Small intestine (tissue), 7 donors: ENCODE data around the gene DENND2D. TPM values are rescaled to one million over a fixed set of nuclear protein-coding genes. Genes with fewer than 3 reads are reported as not detected.

ENCODE experiments used
- DNase-seq, 2 donors: peaks; one replicate each; pipeline versions ENCODE4 v3.0.0 to v3.0.0-alpha.2; 2013
- FAIRE-seq: peaks from 2 replicates; lab custom pipeline; 2012; peaks lifted over from hg19 to GRCh38; lab: Jason Lieb, UNC
- H3K27ac ChIP-seq, 3 donors: one replicate each; pipeline ENCODE4 v1.5.1; 2013; ENCODE audit warnings: low read length in 2 of 3, mild to moderate bottlenecking in 2 of 3, control low read depth in 1 of 3, inconsistent platforms in 1 of 3, low read depth in 1 of 3, moderate library complexity in 1 of 3
- H3K27me3 ChIP-seq, 3 donors: one replicate each; pipeline ENCODE4 v1.6.1; 2013; ENCODE audit warnings: low read length in 3 of 3, inconsistent platforms in 1 of 3; ENCODE audit not compliant: control insufficient read depth in 3 of 3, insufficient read depth in 3 of 3
- H3K36me3 ChIP-seq, 3 donors: one replicate each; pipeline ENCODE4 v1.6.1; 2013; ENCODE audit warnings: low read length in 3 of 3, inconsistent platforms in 1 of 3, low read depth in 1 of 3, mild to moderate bottlenecking in 1 of 3, moderate library complexity in 1 of 3; ENCODE audit not compliant: control insufficient read depth in 3 of 3, insufficient read depth in 2 of 3
- H3K4me1 ChIP-seq, 3 donors: one replicate each; pipeline ENCODE4 v1.6.1; 2013; ENCODE audit warnings: low read length in 2 of 3, inconsistent platforms in 1 of 3, low read depth in 1 of 3, mild to moderate bottlenecking in 1 of 3, moderate library complexity in 1 of 3; ENCODE audit not compliant: control insufficient read depth in 3 of 3, insufficient read depth in 2 of 3
- H3K4me3 ChIP-seq, 3 donors: one replicate each; pipeline ENCODE4 v1.5.1; 2013; ENCODE audit warnings: low read length in 3 of 3, control low read depth in 1 of 3, inconsistent platforms in 1 of 3, low read depth in 1 of 3, mild to moderate bottlenecking in 1 of 3, moderate library complexity in 1 of 3
- H3K9me3 ChIP-seq, 2 donors: one replicate each; pipeline ENCODE4 v1.6.1; 2013; ENCODE audit warnings: low read depth in 1 of 2, low read length in 1 of 2; ENCODE audit not compliant: control insufficient read depth in 2 of 2, insufficient read depth in 1 of 2
- WGBS, 3 donors: extraction: QIAGEN DNeasy Blood & Tissue Kit; methylation state at CpG; one replicate each; pipeline ENCODE4 v1.1.7; 2013; 5-methylcytosine and 5-hydroxymethylcytosine counted together
- polyA plus RNA-seq, 4 donors: library from polyadenylated mRNA; stranded (reverse) in 3 of 4; unstranded in 1 of 4; fragments of 200-250 nt in 3 of 4; fragments of 120-200 nt in 1 of 4; gene quantifications; one replicate each; pipeline versions ENCODE4 v1.2.1 to v1.2.3, GENCODE V29; 2013
- donor health status: healthy with polysubstance abuse.
- donor health status: control.
- donor health status: control.
- donor health status: Bipolar disorder and iron deficiency.
- donor health status: healthy.

DENND2D gene
- polyA plus RNA-seq, 4 donors: 31.3 to 54.6 (median 40.5) TPM

DNA sequence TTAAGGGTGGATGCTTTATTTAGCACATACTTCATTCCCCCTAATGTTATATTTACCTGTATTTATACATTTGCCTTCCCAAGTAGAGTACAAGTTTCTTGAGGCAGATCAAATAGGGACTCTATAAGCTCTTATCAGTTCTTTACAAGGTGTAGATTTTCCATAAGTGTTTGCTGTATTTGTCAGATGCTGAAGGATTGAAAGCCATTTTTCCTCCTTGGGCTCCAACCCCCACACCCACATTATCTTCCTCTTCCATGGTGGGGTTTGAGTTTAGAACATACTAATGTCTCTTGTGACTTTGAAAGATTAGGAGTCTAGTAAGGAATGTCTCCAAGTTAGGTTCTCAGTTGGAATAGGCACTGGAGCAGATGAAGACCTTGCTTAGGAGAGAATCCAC, 24.6 kb upstream of the DENND2D start:
- no peak overlapping the region for H3K27ac ChIP-seq

DNA sequence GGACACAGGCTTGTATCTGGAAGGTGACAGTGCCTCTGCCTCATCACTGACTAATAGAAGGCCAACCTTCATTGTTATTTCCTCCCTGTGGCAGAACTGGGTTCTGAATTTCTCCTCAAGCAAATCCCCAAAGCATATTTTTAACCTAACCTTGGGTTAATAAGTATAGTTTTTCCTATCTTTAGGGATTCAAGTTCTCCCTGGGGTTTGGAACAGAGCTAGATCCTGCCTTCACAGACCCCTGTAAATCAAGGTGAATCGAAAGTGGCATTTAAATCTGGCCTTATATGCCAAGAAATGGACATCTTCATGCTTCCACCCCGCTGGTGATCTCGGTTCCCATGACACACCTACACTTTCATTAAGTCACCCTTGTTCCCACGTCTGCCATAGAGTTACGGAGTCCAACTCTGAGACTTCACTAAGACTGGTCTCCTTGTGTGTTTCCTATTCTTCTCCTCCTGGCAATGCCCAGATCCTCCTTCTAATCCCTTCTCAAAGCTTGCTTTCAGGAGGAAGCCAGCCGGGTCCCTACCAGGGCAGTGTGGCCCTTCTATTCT, 22.8 kb upstream of the DENND2D start:
- WGBS, 3 donors: 51 to 68% (median 65%) methylated on average over 6 of the region's 6 CpGs
- FAIRE-seq (no peak), DNase-seq (no peak)
- Histone ChIP-seq H3K27me3 (no peaks in the 10 kb centered on the region), H3K9me3 (no peaks in the 10 kb centered on the region), H3K27ac (peak overlapping the region in 1 of 3 donors; percentile 34), H3K4me3 (no peak overlapping the region), H3K4me1 (peaks cover 0 to 6% (median 3%) of the 10 kb centered on the region in 3 donors), H3K36me3 (no peaks in the 10 kb centered on the region)

More for the DNA sequence above, 24.6 kb upstream of the DENND2D start:
- H3K27me3 ChIP-seq: no peaks in the 10 kb centered on the region
- peaks cover 0 to 6% (median 3%) of the 10 kb centered on the region in 3 donors for H3K4me1 ChIP-seq
- DNase-seq: no peak
- H3K9me3 ChIP-seq: no peaks in the 10 kb centered on the region
- no peak for FAIRE-seq
- H3K4me3 ChIP-seq: no peak overlapping the region
- H3K36me3 ChIP-seq: no peaks in the 10 kb centered on the region

- Histone ChIP-seq H3K9me3 (no peaks in the 10 kb centered on the region), H3K4me3 (no peak overlapping the region), H3K4me1 (peaks cover 0 to 6% (median 3%) of the 10 kb centered on the region in 3 donors), H3K36me3 (no peaks in the 10 kb centered on the region), H3K27me3 (no peaks in the 10 kb centered on the region), H3K27ac (peak overlapping the region in 2 of 3 donors; percentile 34 to 53)
- peak; percentile 73 to 81 for DNase-seq
- FAIRE-seq: no peak
- 18 to 23% (median 22%) methylated on average over 10 of the region's 10 CpGs for WGBS, 3 donors
Observed at GRCh38 chr1:111222308-111223125, 22.1 kb upstream of the DENND2D start.

DNA sequence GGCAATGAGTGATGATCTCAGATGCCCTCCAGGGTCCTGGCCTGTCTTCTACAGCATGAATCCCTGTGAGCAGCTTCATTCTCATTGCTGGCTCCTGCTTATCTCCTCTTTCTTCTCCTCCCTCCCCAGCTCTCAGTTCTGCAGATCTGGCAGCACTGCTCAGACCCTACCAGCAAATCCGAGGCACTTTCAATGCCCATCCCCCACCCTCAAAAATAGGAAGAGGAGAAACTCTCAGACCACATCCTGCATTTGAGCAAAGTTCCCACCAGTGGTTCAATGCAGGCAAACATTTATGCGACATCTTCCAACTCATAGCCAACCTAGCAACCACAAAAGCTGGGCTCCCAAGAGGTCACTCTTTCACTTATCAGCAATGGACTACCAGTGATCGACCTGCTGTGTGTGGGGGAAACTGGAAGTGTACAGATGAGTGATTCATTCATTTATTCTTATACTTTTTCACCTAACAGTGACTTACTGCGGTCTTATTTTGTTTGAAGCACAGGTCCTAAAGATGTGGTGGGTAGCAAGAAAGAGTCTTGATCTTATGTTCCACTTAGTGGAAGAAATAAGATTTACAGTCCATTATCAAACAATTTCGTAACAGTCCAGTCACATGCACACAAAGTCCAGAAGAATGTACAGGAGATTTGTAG, 21.3 kb upstream of the DENND2D start:
- FAIRE-seq: no peak
- WGBS, 3 donors: 46 to 52% (median 51%) methylated on average over 4 to 5 of the region's 5 CpGs
- no peak overlapping the region for H3K4me3 ChIP-seq
- H3K27ac ChIP-seq: peak overlapping the region; percentile 9 to 53 (median 45)
- H3K27me3 ChIP-seq: no peaks in the 10 kb centered on the region
- H3K4me1 ChIP-seq: peaks cover 0 to 8% (median 3%) of the 10 kb centered on the region in 3 donors
- H3K9me3 ChIP-seq: no peaks in the 10 kb centered on the region
- no peaks in the 10 kb centered on the region for H3K36me3 ChIP-seq
- peak; percentile 53 to 61 for DNase-seq

DNA sequence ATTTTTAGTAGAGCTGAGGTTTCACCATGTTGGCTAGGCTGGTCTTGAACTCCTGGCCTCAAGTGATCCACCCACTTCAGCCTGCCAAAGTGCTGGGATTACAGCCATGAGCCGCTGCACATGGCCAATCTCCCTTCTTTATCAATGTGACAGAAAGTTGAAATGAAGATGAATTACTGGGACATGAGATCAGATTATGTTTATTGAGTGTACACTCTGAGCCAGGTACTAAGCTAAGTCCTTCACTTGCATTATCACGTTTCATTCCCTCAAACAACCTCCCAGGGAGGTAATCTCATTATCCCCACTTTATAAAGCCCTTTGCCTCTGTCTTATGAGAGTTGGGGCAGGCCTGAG, 20.8 kb upstream of the DENND2D start:
- peak overlapping the region in 2 of 3 donors; percentile 27 to 45 for H3K27ac ChIP-seq

DNA sequence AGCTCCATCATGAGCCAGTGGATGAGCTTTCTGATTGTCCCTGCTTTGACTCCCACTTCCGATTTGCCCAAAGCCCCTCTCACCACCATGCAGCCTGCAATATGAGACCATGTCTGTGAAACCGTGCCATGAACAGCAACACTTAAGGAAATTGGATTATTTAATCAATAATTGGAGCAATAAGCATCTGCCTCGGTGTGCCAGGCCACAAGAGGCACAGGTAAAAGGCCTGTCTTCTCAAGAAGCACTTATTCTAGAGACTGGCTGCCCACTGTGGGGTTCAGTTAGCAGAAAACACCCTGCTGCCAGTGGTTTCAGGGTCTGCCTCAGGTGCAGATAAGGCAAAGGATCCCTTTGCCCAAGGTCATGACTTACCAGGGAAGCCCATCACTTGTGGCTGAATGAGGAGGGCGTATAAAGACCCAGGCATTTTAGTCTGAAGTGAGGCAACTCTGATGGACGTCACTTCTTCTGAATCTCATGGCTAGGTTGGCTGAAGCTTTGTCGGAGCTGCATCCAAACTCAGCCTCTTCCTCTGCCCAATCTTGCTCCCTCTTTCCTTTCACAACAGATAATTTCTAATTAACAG, 19.9 kb upstream of the DENND2D start:
- Histone ChIP-seq H3K36me3 (no peaks in the 10 kb centered on the region), H3K4me1 (peaks cover 0 to 22% (median 3%) of the 10 kb centered on the region in 3 donors), H3K27ac (peak overlapping the region in 1 of 3 donors; percentile 63), H3K4me3 (no peak overlapping the region), H3K27me3 (no peaks in the 10 kb centered on the region), H3K9me3 (no peaks in the 10 kb centered on the region)
- no peak for FAIRE-seq
- no peak for DNase-seq
- 79 to 84% (median 83%) methylated on average over 6 of the region's 6 CpGs for WGBS, 3 donors

More for the DNA sequence above, 20.8 kb upstream of the DENND2D start:
- FAIRE-seq (no peak), DNase-seq (no peak)
- Histone ChIP-seq H3K9me3 (no peaks in the 10 kb centered on the region), H3K4me3 (no peak overlapping the region), H3K4me1 (peaks cover 0 to 13% (median 3%) of the 10 kb centered on the region in 3 donors), H3K36me3 (no peaks in the 10 kb centered on the region), H3K27me3 (no peaks in the 10 kb centered on the region)
- WGBS, 3 donors: 13 to 27% (median 23%) methylated on average over 2 of the region's 2 CpGs

DNA sequence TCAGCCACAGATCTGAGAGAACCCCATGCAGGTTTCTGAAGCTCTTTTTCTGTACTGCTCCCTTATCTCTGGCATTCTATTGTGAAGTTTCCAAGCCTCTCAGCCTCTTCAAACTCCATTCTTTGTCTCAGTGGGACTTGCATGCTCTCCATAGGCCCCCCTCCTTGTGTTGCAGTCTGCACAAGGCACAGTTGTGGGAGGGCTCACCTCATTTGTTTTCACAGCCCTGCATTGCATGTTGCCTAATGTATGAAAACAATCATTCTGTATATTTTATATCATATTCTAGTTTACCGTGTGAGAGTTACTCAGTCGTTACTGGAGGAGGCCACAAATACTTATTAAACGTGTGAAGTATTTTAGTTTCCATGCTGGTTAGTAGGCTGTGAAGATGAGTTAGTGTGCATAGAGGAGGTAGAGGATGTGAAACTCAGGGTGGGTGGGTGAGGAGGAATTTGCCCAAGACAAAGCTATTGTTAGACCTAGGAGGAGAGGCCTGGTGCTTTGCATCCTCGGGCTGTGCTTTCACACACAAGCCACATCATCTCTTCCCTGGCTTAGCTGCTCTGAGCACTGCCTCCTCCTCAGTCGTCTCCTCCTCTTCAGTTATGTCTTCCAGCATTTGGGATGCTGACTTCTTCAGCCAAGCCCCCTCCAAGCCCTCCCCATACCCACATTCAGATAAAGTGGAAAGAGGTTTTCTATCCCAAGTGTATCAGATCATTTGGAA, 19.3 kb upstream of the DENND2D start:
- Histone ChIP-seq H3K27me3 (no peaks in the 10 kb centered on the region), H3K36me3 (no peaks in the 10 kb centered on the region), H3K9me3 (no peaks in the 10 kb centered on the region), H3K4me1 (peaks cover 0 to 22% (median 3%) of the 10 kb centered on the region in 3 donors), H3K4me3 (no peak overlapping the region), H3K27ac (peak overlapping the region in 1 of 3 donors; percentile 63)
- WGBS, 3 donors: 59 to 78% (median 76%) methylated on average over 5 of the region's 5 CpGs
- DNase-seq: no peak
- FAIRE-seq: no peak
